Choroid plexus epithelial cell (primary cell): ENCODE results near the gene NUDT21.

ENCODE experiments used
- DNase-seq: peaks from one replicate; pipeline ENCODE4 v3.0.0-alpha.2; 2010; ENCODE audit warnings: low read depth
- H3K4me3 ChIP-seq: 2 replicates; pipeline ENCODE4 v1.5.1; 2011; ENCODE audit warnings: low read depth, mild to moderate bottlenecking, control low read depth, low read length, moderate library complexity
- TF ChIP-seq, protein P1 (sequence below): conservative IDR thresholded peaks from 2 replicates; pipeline ENCODE4 v1.5.1; 2011; ENCODE audit warnings: low read depth, mild to moderate bottlenecking, control low read depth, inconsistent platforms, low read length, moderate library complexity

NUDT21 gene

GRCh38 chr16:56482683-56483236 lies 31.6 kb upstream of the NUDT21 start:
- H3K4me3 ChIP-seq, result no peak overlapping the region
- TF ChIP-seq, protein P1, sequence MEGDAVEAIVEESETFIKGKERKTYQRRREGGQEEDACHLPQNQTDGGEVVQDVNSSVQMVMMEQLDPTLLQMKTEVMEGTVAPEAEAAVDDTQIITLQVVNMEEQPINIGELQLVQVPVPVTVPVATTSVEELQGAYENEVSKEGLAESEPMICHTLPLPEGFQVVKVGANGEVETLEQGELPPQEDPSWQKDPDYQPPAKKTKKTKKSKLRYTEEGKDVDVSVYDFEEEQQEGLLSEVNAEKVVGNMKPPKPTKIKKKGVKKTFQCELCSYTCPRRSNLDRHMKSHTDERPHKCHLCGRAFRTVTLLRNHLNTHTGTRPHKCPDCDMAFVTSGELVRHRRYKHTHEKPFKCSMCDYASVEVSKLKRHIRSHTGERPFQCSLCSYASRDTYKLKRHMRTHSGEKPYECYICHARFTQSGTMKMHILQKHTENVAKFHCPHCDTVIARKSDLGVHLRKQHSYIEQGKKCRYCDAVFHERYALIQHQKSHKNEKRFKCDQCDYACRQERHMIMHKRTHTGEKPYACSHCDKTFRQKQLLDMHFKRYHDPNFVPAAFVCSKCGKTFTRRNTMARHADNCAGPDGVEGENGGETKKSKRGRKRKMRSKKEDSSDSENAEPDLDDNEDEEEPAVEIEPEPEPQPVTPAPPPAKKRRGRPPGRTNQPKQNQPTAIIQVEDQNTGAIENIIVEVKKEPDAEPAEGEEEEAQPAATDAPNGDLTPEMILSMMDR, result no peak
- no peak for DNase-seq

GRCh38 chr16:56481468-56482122 lies 30.5 kb upstream of the NUDT21 start:
- TF ChIP-seq, protein P1, result no peak
- H3K4me3 ChIP-seq, result no peak overlapping the region
- peak; percentile 87 for DNase-seq

- H3K4me3 ChIP-seq, result no peak overlapping the region
- DNase-seq, result no peak
- TF ChIP-seq, protein P1, result no peak
Observed at GRCh38 chr16:56480776-56481467, 29.8 kb upstream of the NUDT21 start.

- no peak overlapping the region for H3K4me3 ChIP-seq
- no peak for DNase-seq
- TF ChIP-seq, protein P1, result no peak
Observed at GRCh38 chr16:56479469-56479868, 28.3 kb upstream of the NUDT21 start.

DNA sequence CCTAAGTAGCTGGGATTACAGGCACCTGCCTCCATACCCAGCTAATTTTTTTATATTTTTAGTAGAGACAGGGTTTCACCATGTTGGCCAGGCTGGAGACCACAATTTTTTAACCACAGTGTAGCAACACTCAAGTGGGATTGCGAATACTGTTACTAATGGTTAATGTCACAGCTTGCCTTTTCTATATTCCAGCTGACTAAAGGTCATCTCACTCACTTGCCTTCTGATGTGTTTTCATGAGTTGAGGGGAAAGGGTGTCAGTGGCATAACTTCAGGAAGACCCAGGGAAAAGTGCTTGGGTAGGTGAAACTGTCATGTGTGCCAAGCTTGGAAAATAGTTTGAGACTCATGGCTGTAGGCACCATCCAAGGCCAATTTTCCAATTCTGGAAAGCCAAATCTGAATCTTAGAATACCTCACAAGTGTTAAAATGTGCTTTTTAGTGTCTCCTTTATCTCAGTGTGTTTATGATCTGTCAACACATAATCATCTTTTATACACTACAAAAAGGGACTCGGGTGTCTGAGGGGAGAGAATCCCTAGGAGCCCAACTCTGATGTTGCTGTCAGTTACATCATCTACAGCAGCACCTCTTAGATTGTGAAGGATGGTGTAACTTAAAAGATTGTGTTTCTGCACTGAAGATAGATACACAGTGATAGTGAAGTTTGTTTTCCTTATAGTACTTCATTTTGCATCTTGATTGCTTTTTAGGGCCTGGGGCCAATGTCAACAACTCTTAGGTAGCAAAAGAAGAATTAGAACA lies 27.3 kb upstream of the NUDT21 start:
- DNase-seq, result peak; percentile 34
- no peak overlapping the region for H3K4me3 ChIP-seq
- TF ChIP-seq, protein P1, result no peak

DNA sequence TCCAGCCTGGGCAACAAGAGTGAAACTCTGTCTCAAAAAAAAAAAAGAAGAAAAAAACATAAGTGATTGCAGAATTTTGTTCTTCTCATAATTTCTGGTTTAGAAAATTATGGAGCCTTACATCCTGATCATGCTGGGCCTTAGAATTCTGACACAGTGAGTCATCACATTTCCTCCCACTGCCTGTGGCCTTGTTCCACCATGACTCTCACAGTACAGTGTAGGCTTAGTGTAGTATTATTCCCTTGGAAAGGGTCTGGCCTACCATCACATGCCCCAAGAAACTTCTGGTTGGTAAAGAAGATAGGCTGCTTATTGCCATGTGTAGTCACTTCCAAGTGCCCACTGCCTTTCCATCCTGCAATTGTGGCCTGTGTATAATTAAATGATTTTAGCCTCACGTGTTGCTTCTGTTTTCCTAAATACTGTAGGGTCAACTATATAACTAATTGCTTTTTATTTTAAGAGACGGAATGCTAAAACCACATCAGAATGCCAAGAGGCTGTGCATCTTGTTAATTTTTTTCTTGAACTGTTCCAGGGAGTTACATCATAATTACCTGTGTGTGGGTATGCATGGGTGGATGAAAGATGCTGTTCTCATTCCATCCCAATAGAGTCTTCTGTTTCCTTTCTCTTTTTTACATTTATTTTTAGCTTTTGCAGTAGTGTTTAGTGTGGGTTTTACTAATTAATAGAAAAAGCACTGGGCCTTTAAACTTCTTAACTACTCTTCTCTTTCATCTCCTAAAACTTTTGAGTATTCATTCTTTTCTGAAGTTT lies 26.2 kb upstream of the NUDT21 start:
- DNase-seq, result peak; percentile 96

More for the DNA sequence above, 26.2 kb upstream of the NUDT21 start:
- no peak overlapping the region for H3K4me3 ChIP-seq
- TF ChIP-seq, protein P1, result no peak
